SK-N-SH treated with all-trans-retinoic acid at 6 μM for 48 hours (cell line): ENCODE measurements around the gene PTPRF.

Experiments
- ATAC-seq: fragments of 200-7000 bp; cut with Tn5 transposase; 3 replicates; pipeline ENCODE4 v1.9.1; 2020; ENCODE audit warnings: mild to moderate bottlenecking, moderate library complexity
- ARNTL ChIP-seq: fragments of 450-650 bp; formaldehyde crosslinking; IDR thresholded peaks from 2 replicates; pipeline ENCODE4 v1.5.0; 2020; ENCODE audit warnings: low read depth, mild to moderate bottlenecking, moderate library complexity, borderline replicate concordance
- BACH2 ChIP-seq: fragments of 250-450 bp; sonication (Bioruptor Pico); IDR thresholded peaks from 2 replicates; pipeline ENCODE4 v1.9.0; 2021; ENCODE audit warnings: mild to moderate bottlenecking, borderline replicate concordance
- CSDC2 ChIP-seq: fragments of 250-450 bp; sonication (Bioruptor Pico); IDR thresholded peaks from 2 replicates; pipeline ENCODE4 v1.5.0; 2020; ENCODE audit warnings: mild to moderate bottlenecking, moderate library complexity
- CSRNP3 ChIP-seq: fragments of 250-450 bp; sonication (Bioruptor Pico); IDR thresholded peaks from 2 replicates; pipeline ENCODE4 v1.5.1; 2021; ENCODE audit warnings: mild to moderate bottlenecking, moderate library complexity
- ESRRG ChIP-seq: fragments of 250-450 bp; sonication (Bioruptor Pico); IDR thresholded peaks from 2 replicates; pipeline ENCODE4 v1.6.1; 2021; ENCODE audit warnings: mild to moderate bottlenecking
- GLIS3 ChIP-seq: fragments of 250-450 bp; sonication (Bioruptor Pico); IDR thresholded peaks from 2 replicates; pipeline ENCODE4 v1.5.0; 2020; ENCODE audit warnings: mild to moderate bottlenecking, moderate library complexity
- ISL1 ChIP-seq: fragments of 250-450 bp; sonication (Bioruptor Pico); IDR thresholded peaks from 2 replicates; pipeline ENCODE4 v2.1.2; 2022; ENCODE audit warnings: mild to moderate bottlenecking, moderate library complexity
- OSR1 ChIP-seq: fragments of 250-450 bp; sonication (Bioruptor Pico); IDR thresholded peaks from 2 replicates; pipeline ENCODE4 v1.8.0; 2022; ENCODE audit warnings: moderate library complexity, mild to moderate bottlenecking, inconsistent platforms
- POU6F1 ChIP-seq: fragments of 250-450 bp; sonication (Bioruptor Pico); IDR thresholded peaks from 2 replicates; pipeline ENCODE4 v1.8.0; 2021; ENCODE audit warnings: low read depth, mild to moderate bottlenecking, moderate library complexity, borderline replicate concordance
- PPARA ChIP-seq: fragments of 250-450 bp; sonication (Bioruptor Pico); IDR thresholded peaks from 2 replicates; pipeline ENCODE4 v1.5.0; 2020; ENCODE audit warnings: mild to moderate bottlenecking, borderline replicate concordance
- RARB ChIP-seq: fragments of 250-450 bp; sonication (Bioruptor Pico); IDR thresholded peaks from 2 replicates; pipeline ENCODE4 v1.8.0; 2021; ENCODE audit warnings: mild to moderate bottlenecking, moderate library complexity
- SNAI2 ChIP-seq: fragments of 250-450 bp; sonication (Bioruptor Pico); IDR thresholded peaks from 2 replicates; pipeline ENCODE4 v1.5.0; 2020; ENCODE audit warnings: mild to moderate bottlenecking, moderate library complexity
- TCF4 ChIP-seq: fragments of 250-450 bp; sonication (Bioruptor Pico); IDR thresholded peaks from 2 replicates; pipeline ENCODE4 v1.8.0; 2021; ENCODE audit warnings: mild to moderate bottlenecking, moderate library complexity, borderline replicate concordance
- TOX ChIP-seq: fragments of 250-450 bp; sonication (Bioruptor Pico); IDR thresholded peaks from 2 replicates; pipeline ENCODE4 v1.8.0; 2021; ENCODE audit warnings: mild to moderate bottlenecking, moderate library complexity, borderline replicate concordance
- ZC3H10 ChIP-seq: fragments of 250-450 bp; sonication (Bioruptor Pico); IDR thresholded peaks from 2 replicates; pipeline ENCODE4 v1.5.1; 2021; ENCODE audit warnings: mild to moderate bottlenecking, moderate library complexity
- ZFP3 ChIP-seq: fragments of 250-450 bp; sonication (Bioruptor Pico); IDR thresholded peaks from 2 replicates; pipeline ENCODE4 v1.5.0; 2020; ENCODE audit warnings: mild to moderate bottlenecking, moderate library complexity
- ZFP30 ChIP-seq: fragments of 450-650 bp; formaldehyde crosslinking; IDR thresholded peaks from 2 replicates; pipeline ENCODE4 v1.5.0; 2022; ENCODE audit warnings: mild to moderate bottlenecking, moderate library complexity
- ZNF565 ChIP-seq: fragments of 450-650 bp; formaldehyde crosslinking; conservative IDR thresholded peaks from 2 replicates; pipeline ENCODE4 v1.5.0; 2020; ENCODE audit warnings: low read depth, mild to moderate bottlenecking, moderate library complexity
- ZNF70 ChIP-seq: fragments of 450-650 bp; formaldehyde crosslinking; IDR thresholded peaks from 2 replicates; pipeline ENCODE4 v1.5.0; 2020; ENCODE audit warnings: mild to moderate bottlenecking, moderate library complexity
- ZNF8 ChIP-seq: fragments of 450-650 bp; formaldehyde crosslinking; IDR thresholded peaks from 2 replicates; pipeline ENCODE4 v1.5.0; 2020; ENCODE audit warnings: mild to moderate bottlenecking, moderate library complexity
- TF ChIP-seq, protein P1 (sequence below): fragments of 250-450 bp; sonication (Bioruptor Pico); IDR thresholded peaks from 2 replicates; pipeline ENCODE4 v1.5.0; 2020; ENCODE audit warnings: mild to moderate bottlenecking, moderate library complexity
- TF ChIP-seq, protein P2 (sequence below): fragments of 250-450 bp; sonication (Bioruptor Pico); IDR thresholded peaks from 2 replicates; pipeline ENCODE4 v1.5.1; 2020; ENCODE audit warnings: low read depth, mild to moderate bottlenecking, moderate library complexity
- TF ChIP-seq, protein P3 (sequence below): fragments of 250-450 bp; sonication (Bioruptor Pico); IDR thresholded peaks from 2 replicates; pipeline ENCODE4 v1.8.0; 2020; ENCODE audit warnings: mild to moderate bottlenecking, moderate library complexity, borderline replicate concordance

The PTPRF gene

GRCh38 chr1:43651188-43651587, 120.5 kb downstream of the PTPRF start:
- TF ChIP-seq RARB (CRISPR knock-in tag) = no peak
- no peak for TF ChIP-seq PPARA
- no peak for TF ChIP-seq TCF4
- TF ChIP-seq, protein P1, sequence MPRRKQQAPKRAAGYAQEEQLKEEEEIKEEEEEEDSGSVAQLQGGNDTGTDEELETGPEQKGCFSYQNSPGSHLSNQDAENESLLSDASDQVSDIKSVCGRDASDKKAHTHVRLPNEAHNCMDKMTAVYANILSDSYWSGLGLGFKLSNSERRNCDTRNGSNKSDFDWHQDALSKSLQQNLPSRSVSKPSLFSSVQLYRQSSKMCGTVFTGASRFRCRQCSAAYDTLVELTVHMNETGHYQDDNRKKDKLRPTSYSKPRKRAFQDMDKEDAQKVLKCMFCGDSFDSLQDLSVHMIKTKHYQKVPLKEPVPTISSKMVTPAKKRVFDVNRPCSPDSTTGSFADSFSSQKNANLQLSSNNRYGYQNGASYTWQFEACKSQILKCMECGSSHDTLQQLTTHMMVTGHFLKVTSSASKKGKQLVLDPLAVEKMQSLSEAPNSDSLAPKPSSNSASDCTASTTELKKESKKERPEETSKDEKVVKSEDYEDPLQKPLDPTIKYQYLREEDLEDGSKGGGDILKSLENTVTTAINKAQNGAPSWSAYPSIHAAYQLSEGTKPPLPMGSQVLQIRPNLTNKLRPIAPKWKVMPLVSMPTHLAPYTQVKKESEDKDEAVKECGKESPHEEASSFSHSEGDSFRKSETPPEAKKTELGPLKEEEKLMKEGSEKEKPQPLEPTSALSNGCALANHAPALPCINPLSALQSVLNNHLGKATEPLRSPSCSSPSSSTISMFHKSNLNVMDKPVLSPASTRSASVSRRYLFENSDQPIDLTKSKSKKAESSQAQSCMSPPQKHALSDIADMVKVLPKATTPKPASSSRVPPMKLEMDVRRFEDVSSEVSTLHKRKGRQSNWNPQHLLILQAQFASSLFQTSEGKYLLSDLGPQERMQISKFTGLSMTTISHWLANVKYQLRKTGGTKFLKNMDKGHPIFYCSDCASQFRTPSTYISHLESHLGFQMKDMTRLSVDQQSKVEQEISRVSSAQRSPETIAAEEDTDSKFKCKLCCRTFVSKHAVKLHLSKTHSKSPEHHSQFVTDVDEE (CRISPR knock-in tag) = no peak
- TF ChIP-seq ZC3H10 (CRISPR knock-in tag) = no peak
- no peak for TF ChIP-seq ESRRG (CRISPR knock-in tag)
- no peak for TF ChIP-seq ZNF8
- TF ChIP-seq CSDC2 (CRISPR knock-in tag) = no peak
- no peak for TF ChIP-seq ZNF565
- no peak for ATAC-seq

DNA sequence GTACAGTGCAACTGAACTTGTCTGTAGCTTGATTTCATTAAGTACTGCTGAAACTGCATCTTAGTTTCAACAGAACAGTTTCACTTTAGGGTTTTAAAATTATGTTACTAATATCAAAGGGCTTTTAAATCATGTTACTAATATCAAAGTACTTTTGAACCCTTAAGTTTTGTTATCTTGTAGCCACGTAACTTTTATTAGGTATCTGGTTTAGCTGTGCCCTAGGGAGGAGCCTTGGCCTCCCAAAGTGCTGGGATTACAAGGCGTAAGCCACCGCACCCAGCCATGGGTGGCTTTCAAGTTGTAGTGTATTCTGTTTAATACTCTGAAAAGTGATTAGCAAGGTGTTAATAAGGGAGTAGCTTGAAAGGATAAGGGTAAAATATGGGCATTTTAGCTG, 121.2 kb downstream of the PTPRF start:
- no peak for TF ChIP-seq TOX (CRISPR knock-in tag)
- no peak for ATAC-seq

GRCh38 chr1:43653339-43653738, 122.7 kb downstream of the PTPRF start:
- no peak for ATAC-seq
- TF ChIP-seq OSR1 (CRISPR knock-in tag) = no peak
- no peak for TF ChIP-seq CSRNP3 (CRISPR knock-in tag)
- TF ChIP-seq, protein P1 (CRISPR knock-in tag) = no peak
- no peak for TF ChIP-seq CSDC2 (CRISPR knock-in tag)
- TF ChIP-seq BACH2 (CRISPR knock-in tag) = no peak
- TF ChIP-seq ESRRG (CRISPR knock-in tag) = no peak
- no peak for TF ChIP-seq ZFP3 (CRISPR knock-in tag)
- TF ChIP-seq ZC3H10 (CRISPR knock-in tag) = no peak
- TF ChIP-seq ZFP30 (CRISPR knock-in tag) = no peak

GRCh38 chr1:43653893-43654292, 123.2 kb downstream of the PTPRF start:
- no peak for ATAC-seq

More at GRCh38 chr1:43653893-43654292, 123.2 kb downstream of the PTPRF start:
- no peak for TF ChIP-seq GLIS3 (CRISPR knock-in tag)
- no peak for TF ChIP-seq ZNF8
- TF ChIP-seq CSDC2 (CRISPR knock-in tag) = no peak
- no peak for TF ChIP-seq TCF4
- TF ChIP-seq ZC3H10 (CRISPR knock-in tag) = no peak
- no peak for TF ChIP-seq ZFP3 (CRISPR knock-in tag)
- no peak for TF ChIP-seq ARNTL (CRISPR knock-in tag)
- no peak for TF ChIP-seq ZNF70 (CRISPR knock-in tag)
- no peak for TF ChIP-seq ISL1 (CRISPR knock-in tag)
- no peak for TF ChIP-seq BACH2 (CRISPR knock-in tag)
- TF ChIP-seq POU6F1 = no peak
- TF ChIP-seq CSRNP3 (CRISPR knock-in tag) = no peak
- TF ChIP-seq SNAI2 (CRISPR knock-in tag) = no peak
- TF ChIP-seq, protein P2, sequence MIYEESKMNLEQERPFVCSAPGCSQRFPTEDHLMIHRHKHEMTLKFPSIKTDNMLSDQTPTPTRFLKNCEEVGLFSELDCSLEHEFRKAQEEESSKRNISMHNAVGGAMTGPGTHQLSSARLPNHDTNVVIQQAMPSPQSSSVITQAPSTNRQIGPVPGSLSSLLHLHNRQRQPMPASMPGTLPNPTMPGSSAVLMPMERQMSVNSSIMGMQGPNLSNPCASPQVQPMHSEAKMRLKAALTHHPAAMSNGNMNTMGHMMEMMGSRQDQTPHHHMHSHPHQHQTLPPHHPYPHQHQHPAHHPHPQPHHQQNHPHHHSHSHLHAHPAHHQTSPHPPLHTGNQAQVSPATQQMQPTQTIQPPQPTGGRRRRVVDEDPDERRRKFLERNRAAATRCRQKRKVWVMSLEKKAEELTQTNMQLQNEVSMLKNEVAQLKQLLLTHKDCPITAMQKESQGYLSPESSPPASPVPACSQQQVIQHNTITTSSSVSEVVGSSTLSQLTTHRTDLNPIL (CRISPR knock-in tag) = no peak
- no peak for TF ChIP-seq RARB (CRISPR knock-in tag)
- TF ChIP-seq TOX (CRISPR knock-in tag) = no peak
- TF ChIP-seq, protein P3, sequence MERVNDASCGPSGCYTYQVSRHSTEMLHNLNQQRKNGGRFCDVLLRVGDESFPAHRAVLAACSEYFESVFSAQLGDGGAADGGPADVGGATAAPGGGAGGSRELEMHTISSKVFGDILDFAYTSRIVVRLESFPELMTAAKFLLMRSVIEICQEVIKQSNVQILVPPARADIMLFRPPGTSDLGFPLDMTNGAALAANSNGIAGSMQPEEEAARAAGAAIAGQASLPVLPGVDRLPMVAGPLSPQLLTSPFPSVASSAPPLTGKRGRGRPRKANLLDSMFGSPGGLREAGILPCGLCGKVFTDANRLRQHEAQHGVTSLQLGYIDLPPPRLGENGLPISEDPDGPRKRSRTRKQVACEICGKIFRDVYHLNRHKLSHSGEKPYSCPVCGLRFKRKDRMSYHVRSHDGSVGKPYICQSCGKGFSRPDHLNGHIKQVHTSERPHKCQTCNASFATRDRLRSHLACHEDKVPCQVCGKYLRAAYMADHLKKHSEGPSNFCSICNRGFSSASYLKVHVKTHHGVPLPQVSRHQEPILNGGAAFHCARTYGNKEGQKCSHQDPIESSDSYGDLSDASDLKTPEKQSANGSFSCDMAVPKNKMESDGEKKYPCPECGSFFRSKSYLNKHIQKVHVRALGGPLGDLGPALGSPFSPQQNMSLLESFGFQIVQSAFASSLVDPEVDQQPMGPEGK (CRISPR knock-in tag) = no peak
- TF ChIP-seq ZNF565 = no peak
